Frontal cortex (tissue), 4 donors: ENCODE data around the gene GSTM5. TPM values are rescaled to one million over a fixed set of nuclear protein-coding genes. Genes with fewer than 3 reads are reported as not detected.
"Not testable (repeated sequence)": the region's sequence is repeated elsewhere in the genome, so short reads cannot be mapped to it uniquely, and the experiment has no call there.

Experiments used
- DNase-seq, 2 donors: peaks; one replicate each; pipeline ENCODE4 v3.0.0; 2012; ENCODE audit warnings: low spot score in 2 of 2
- FAIRE-seq: peaks from 2 replicates; lab custom pipeline; 2012; peaks lifted over from hg19 to GRCh38; lab: Jason Lieb, UNC
- total RNA-seq: library from RNA; depleted of rRNA; stranded (reverse); fragments of >200 nt; gene quantifications from one replicate; pipeline ENCODE4 v1.2.3, GENCODE V29; 2014
- donor health status: control.
- donor health status: control.
- donor health status: control.

Gene GSTM5
- total RNA-seq, 1 donor from 2014 or later, result 3.7 TPM

GRCh38 chr1:109694400-109694799 lies 17.7 kb upstream of the GSTM5 start:
- not testable (repeated sequence) for DNase-seq, FAIRE-seq

- not testable (repeated sequence) for DNase-seq, FAIRE-seq
Observed at GRCh38 chr1:109695138-109695537, 16.9 kb upstream of the GSTM5 start.

- FAIRE-seq (no peak), DNase-seq (no peak)
Observed at GRCh38 chr1:109697066-109697465, 15.0 kb upstream of the GSTM5 start.

GRCh38 chr1:109697861-109698260 lies 14.2 kb upstream of the GSTM5 start:
- FAIRE-seq, DNase-seq: not testable (repeated sequence)

GRCh38 chr1:109702940-109703339 lies 9.1 kb upstream of the GSTM5 start:
- DNase-seq, FAIRE-seq: not testable (repeated sequence)

GRCh38 chr1:109704173-109704572 lies 7.9 kb upstream of the GSTM5 start:
- no peak for DNase-seq

GRCh38 chr1:109705411-109705810 lies 6.6 kb upstream of the GSTM5 start:
- no peak for DNase-seq
- FAIRE-seq, result no peak

More at GRCh38 chr1:109704173-109704572, 7.9 kb upstream of the GSTM5 start:
- FAIRE-seq, result no peak

- DNase-seq, result not testable (repeated sequence)
Observed at GRCh38 chr1:109708949-109709348, 3.1 kb upstream of the GSTM5 start.

GRCh38 chr1:109709822-109710221 lies 2.2 kb upstream of the GSTM5 start:
- not testable (repeated sequence) for FAIRE-seq, DNase-seq

More at GRCh38 chr1:109708949-109709348, 3.1 kb upstream of the GSTM5 start:
- FAIRE-seq, result not testable (repeated sequence)

GRCh38 chr1:109712321-109712864 lies 342 bp downstream of the GSTM5 start:
- DNase-seq (no peak), FAIRE-seq (no peak)

- FAIRE-seq (no peak), DNase-seq (no peak)
Observed at GRCh38 chr1:109713636-109714035, 1.6 kb downstream of the GSTM5 start.

- FAIRE-seq (no peak), DNase-seq (no peak)
Observed at GRCh38 chr1:109714661-109715372, 2.8 kb downstream of the GSTM5 start.

- no peak for FAIRE-seq
- DNase-seq, result no peak
Observed at GRCh38 chr1:109716121-109716520, 4.1 kb downstream of the GSTM5 start.

- no peak for FAIRE-seq
Observed at GRCh38 chr1:109716570-109717090, 4.6 kb downstream of the GSTM5 start.

GRCh38 chr1:109717729-109718128 lies 5.7 kb downstream of the GSTM5 start:
- DNase-seq (no peak), FAIRE-seq (no peak)

More at GRCh38 chr1:109716570-109717090, 4.6 kb downstream of the GSTM5 start:
- DNase-seq, result no peak

GRCh38 chr1:109718495-109718894 lies 6.4 kb downstream of the GSTM5 start:
- DNase-seq (no peak), FAIRE-seq (no peak)

GRCh38 chr1:109719337-109719837 lies 7.3 kb downstream of the GSTM5 start:
- DNase-seq, result no peak
- FAIRE-seq, result no peak

GRCh38 chr1:109721042-109721441 lies 9.0 kb downstream of the GSTM5 start:
- no peak for FAIRE-seq
- no peak for DNase-seq

GRCh38 chr1:109721971-109722370 lies 9.9 kb downstream of the GSTM5 start:
- DNase-seq, result no peak
- no peak for FAIRE-seq

GRCh38 chr1:109722908-109723691 lies 11.0 kb downstream of the GSTM5 start:
- DNase-seq (no peak), FAIRE-seq (no peak)
